Measurements from ENCODE around the gene VCP.

The VCP gene
- total RNA-seq, result 363 to 588 (median 437) reads per million in 17 experiments

DNA sequence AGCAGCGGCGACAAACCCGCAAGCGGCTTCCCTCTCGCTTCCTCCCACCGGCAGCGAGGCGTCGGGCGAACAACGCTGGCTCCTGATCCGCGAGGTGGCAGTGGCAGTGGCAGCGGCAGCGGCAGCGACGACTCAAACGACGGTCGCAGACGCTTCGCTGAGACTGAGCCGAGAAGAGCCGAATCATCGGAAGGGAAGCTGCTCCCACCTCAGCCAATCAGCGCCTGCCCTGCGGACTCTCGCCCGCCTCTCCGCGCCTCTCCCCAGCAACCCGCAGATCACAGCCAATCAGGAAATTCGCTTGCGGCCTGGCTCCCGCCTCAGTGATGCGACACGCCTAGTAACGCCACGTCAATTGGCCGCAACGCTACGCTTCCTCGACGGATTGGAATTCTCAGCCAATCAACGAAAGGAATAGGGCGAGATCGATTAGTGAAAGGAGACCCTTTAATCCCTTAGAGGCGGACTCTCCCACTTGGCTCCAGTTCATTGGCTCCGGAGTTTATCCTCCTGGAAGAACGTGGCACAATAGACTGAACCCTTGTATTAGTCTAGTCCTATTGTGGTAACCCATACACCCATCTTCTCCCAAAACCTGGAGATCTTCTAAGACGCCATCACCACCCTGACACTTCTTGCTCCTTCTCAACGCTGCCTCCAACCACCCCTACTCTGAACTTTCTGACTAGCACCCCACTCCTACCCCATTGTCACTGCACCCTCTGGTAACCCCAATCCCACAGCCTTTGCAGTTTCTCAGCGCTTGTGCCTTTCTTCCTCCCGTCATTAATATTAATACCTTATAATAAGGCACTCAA is at the start of gene VCP:
TSS of gene VCP (minus strand) at position 165 of the 818 bp plus-strand sequence. CDS start 272 bp downstream, outside the sequence.
- DNase-seq, result peak; percentile 98 to 99 (median 99)

DNA sequence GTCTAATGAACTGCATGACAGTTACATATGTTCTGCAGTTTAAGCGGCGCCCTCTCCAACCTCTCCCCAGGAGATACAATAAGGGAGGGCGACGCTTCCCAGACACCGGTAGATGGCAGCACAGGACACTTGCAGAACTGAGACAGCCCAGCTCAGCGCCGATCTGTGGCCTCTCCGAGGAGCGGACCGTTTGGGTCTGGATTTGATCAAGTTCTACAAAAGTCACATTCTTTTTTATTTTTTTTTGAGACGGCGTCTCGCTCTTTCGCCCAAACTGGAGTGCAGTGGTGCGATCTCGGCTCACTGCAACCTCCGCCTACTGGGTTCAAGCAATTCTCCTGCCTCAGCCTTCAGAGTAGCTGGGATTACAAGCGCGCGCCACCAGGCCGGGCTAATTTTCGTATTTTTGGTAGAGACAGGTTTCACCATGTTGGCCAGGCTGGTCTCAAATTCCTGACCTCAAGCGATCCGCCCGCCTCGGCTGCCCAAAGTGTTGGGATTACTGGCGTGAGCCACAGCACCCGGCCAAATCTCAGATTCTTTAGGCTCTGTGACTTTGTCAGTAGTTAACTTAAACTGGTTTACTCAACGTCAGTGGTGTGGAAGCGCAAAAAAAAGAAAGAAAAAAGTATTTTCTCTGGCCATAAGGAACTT is 44.6 kb upstream of the VCP start:
- peak; percentile 94 to 98 (median 95) for DNase-seq

DNA sequence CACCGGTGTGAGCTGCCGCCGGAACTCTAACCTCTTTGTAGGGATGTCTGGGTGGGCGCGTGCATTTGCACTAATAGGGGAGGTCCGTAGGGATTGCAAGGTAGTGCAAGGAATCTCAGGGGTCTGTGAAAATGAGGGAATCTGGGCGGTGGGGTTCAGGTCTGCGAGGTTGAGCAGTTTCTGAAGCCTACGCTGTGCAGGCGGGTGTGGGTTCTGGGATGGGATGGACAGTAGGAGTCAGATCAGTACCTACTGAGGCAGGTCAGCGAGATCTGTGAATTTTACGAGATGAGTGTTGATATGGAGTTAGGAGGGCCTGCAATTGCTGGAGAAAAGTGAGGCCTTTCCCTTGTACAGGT is 44.1 kb upstream of the VCP start:
- no peak for DNase-seq

DNA sequence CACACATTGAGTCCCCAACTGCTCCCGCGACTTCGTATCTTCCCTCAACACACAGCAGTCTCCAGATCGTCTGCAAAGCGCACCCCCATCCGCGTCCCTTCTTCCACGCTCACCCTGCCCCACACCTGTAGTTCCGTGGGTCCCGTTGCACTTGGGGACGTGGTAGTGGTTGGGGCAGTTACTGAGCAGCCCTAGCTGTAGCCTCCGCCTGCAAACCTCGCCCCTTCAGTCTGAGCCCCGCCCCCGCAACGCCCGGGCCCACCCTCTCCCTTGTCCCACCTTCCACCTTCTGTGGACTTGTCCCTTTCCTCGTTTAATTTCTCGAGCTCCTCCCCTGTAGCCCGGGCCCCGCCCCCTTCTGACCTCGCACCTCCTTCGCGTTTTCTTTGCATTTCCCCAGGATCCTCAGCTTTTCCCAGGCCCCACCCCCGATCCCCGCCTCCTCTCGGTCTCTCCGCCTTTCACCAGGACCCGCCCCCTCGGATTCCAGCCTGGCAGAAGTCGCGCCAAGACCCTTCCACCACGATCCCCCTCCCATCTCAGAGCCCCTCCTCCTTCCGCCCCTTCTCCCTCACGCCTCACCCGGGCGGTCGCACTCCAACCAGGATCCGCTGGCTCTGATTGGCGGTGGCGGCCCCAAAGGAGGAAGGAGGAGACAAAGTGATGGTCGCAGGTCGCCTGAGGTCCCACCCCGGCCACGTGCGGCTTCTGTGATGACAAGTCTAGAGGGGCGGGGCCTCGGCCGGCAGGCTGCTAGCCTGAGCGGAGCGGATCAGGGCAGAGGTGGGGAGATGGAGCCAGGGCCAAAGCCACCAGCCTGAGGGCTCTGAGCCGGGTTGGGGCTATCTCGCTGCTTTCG is 43.5 kb upstream of the VCP start, which contains the start of gene ATOSB:
TSS of gene ATOSB (minus strand) at position 183 of the 859 bp plus-strand sequence. CDS start 7,588 bp downstream, outside the sequence.
- peak; percentile 98 to 99 (median 98) for DNase-seq

DNA sequence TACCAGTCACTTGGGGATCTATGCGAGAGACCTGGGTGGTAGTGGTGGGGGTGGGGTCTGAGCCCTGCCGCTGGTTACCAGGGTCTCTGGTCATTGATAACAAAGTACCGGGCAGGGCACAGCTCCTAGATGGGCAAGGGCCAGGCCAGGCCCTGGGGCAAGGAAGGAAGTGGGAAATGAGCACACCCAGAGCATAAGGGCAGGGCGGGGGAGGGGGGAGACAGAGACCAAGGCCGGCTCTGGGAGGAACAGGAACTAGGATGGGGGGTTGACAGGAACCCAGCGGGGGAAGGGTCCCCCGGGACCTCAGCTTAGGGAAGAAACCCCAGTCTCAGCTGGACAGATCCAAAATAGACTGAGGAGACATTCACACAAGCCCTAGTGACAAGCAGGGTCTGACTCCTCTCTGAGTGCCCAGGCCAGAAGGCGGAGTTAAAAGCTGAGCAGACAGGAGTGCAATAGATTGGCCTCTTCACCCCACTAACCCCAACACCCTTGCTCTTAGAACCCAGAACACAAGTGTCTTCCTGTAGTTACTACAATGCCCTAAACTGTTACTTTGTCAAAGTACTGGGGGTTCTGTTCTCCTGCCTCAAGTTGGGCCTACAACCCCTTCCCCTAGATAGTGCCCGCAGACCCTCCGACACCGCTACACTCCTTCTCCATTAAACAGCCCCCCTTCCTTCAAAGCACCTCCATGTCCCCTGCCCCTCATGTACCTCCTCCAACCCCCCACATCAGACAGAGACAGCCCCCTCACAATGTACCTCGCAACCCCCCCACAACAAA is 42.6 kb upstream of the VCP start:
- peak; percentile 84 to 93 (median 91) for DNase-seq

DNA sequence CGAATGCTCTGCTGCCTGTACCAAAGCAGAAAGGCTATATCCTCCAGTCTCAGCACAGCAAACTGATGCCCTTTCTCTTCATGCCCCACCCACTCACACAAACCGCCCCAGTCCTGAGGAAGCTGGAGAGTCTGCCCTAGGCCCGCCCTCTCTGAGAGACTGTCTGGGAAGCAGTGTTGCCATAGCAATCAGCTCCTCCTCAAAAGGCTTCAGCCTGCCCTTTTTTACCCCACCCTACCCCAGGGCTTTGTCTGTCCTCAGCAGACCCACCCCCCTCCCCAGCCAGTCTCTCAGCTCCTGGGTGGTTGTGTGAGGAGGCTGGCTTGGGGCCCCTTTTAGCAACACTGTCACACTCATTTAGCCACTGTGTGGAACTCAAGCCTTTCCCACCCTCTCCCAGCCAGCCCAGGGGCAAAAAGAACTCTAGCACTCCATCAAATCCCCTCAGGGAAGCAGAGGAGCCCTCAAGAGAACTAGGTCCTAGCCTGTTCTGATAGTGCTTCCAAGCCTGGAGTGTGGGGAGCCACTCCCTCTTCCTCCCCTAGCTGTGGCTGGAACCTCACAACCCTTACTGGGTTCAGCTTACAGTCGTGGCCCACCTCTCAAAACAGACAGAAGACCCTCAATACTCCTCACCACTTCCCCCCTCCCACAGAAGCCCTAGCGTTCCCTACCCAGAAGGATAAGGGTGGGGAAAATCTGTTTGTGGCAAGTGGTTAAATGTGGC is 41.9 kb upstream of the VCP start:
- peak; percentile 91 to 97 (median 96) for DNase-seq

DNA sequence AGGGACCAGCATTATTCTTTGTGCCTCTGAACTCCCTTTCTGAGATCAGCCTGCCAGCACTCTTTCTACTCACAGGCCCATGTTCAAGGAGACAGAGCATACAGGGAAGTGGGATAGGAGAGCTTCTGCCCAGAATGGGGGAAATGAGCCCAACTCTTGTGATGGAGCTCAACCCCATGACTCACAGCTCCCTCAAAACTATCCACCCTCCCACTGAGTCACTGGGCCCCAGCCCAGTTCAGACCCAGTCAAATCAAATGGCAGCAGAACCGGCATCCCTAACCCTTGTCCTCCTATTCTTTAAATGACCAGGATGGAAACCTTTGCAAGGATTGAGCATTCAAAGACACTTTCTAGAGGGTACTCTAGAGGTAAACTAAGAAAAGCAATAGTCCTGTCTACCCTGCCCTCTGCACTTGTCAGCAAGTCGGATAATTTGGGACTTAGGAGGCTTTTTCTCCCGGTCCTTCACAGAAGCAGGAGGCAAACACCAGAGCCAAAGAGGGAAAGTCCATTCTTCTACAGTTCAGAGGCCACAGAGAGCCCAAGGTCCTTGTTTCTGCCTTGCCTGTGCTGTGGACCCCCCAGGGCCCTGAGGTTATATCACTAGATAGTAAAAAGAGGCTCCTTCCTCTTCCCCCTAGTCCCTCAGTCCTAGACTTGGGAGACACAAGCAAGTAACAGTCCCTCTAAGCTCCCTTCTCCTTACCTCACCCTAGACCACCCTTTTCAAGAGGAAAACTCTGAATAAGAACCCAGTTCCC is 40.0 kb upstream of the VCP start:
- peak; percentile 81 to 93 (median 87) for DNase-seq

DNA sequence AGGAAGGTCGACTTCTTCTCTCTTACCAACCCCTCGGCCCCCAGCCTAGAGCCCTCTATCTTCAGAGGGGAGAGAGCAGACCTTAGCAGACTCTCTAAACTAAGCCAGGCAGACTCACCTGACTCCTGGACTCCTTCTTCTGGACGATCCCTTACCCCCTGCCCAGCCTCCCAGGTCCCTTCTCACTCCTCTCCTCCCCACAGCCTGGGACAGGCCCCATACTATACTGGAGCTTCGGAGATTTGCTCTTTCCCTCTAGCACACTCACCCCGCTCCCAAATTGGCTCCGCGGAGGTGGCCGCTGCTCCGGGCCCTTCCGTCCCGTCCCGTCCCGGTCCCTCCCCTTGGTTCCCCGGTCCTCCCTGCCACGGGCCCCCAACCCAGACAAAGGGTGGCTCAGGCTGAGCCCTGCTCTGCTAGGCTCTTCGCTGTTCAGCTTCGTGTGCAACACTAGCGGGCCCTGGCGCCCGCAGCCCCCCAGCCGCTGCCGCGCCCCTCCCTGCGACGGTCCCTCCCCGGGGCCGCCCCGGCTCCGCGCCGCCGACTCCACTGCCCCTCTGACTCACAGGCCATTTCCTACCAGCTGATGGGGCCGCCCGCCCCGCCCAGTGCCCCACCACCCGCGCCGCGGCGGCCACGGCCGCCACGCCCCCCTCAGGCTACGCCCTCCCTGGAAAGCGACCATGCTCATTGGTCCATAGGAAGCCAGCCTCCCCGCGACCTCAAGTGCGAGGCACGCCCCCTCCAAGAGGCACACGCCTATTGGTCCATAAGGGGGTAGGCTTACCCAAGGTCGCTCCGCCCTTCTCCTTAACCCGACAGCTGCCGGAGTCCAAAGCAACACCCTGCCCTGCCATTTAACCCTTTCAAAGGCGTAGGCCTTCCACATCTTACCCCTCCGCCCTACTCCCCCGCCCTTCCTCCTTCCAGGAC is 38.8 kb upstream of the VCP start:
- DNase-seq, result peak; percentile 98 to 100 (median 99)

DNA sequence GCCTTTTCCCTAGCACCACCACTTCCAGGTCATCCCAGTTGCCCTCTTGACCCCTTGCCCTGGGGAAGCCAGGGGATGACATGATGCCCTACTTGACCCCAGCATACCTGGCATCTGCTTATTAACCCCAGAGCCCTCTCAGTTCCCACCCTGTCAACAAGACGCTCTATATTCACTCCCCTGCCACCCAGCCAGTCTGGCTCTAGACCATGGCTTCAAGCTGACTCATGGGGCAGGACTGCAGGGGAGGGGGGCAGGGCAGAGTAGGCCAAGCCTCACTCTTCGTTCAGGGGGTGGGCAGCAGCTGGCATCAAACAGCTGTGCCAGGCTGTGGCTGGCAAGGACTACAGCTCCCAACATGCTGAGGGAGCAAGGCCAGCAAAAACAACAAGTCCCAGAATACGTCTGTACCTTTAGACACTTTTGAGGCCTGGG is 37.9 kb upstream of the VCP start:
- DNase-seq, result no peak

DNA sequence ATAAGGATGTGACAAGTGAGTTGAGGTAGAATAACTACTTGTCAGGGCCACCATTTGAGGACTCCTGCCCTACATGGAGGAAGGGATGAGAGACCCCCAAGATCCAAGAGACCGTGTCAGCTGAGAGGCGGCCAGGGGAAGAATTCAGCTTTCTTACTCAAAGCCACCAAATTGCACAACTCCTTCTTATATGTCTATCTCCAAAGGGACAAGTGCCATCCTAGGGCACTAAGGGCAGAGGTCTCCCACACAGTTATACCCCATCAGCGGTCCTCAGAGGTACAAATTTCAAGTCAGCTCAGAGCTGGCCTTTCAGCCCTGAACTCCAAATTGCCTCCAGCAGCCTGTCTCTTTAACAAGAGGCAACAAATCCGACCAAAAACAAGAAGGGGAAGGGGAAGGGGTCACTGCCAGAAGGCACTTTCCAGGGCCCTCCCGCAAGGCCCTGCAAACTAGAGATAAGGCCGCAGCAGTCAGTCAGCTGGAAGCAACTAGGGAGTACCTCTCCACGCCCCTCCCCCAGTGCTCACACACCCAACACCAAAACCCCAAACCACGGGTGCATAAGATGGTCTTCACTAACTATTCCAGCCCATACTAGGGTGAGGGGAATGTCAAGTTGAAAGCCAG is 36.6 kb upstream of the VCP start:
- no peak for DNase-seq

DNA sequence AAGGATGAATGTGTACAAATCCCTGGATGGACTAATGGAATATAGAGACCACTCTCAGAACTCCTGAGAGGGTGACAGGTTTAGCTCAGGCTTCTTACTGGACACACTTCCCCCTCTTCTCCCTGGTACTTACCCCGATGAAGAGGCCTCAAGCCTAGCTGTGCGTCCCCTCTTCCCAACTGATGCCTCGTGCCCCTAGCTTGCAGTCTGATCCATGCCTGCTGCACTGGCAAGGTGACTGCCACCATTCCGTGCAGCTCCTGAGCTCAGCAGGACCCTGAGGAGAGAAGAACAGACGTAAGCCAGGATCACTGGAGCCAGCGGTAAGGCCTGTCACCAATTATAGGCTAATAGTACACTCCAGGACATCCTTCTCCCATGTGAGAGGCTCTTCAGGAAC is 36.0 kb upstream of the VCP start:
- DNase-seq, result no peak

DNA sequence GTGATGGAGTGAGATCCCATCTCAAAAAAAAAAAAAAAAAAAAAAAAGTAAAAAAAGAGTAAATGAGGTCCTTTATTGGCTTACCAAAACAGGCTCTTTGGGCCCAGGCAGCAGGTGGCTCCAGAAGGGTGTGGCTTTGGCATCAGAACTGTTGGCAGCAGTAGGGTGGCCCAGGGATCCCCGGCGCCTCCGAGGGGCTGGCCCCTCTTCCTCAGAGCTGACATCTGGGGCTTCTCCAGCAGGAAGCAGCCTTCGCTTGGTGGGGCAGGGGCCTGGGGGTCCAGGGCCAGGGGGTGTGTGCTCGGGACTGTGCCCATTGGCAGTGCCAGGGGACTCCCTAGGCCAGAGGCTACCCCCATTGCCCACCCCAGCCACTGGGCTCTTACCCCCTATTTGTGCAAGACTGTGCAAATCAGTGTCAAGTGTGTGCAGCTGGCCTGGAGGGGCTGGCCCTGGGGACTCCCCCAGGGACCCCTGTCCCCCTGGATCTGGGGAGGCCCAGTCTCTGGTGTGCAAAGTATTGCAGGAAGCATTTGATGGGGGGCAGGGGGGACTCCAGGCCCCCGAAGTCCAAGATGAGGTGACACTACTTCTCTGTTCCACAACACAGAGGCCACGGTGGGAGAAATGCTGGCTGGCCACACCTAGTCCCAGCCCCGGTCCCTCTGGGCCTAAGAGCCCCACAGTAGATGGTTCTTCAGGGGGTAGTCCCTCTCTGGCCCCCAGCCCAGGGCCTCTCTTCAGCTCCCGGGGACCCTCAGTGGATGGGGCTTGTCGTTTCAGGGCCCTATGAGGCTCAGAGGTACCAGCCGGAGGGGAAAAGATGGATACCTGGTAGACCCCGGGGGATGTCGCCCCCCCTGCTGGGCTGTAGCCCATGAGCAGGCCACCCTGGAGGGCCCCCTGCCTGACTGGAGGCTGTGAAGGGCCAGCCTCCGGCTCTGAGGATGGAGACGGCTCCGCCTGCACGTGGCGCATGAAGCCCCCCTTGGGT is 35.2 kb upstream of the VCP start:
- no peak for DNase-seq

DNA sequence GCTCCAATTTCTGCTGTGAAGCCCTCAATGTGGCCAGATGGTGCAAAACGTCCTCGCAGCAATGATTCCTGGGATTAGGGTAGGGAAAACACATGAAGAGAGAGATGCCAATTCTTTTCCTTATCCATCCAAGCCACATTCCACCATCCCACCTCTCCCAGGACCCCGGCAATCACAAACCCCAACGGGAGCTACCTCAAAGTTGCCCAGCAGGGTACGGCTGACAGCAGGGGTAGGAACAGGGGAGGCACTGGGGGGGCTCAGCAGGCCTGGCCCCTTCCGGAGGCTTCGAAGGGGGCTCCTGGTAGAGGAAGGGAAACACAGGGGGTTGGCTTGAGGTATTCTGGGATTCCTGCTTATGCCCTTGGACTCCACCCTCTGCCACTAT is 33.9 kb upstream of the VCP start:
- no peak for DNase-seq

DNA sequence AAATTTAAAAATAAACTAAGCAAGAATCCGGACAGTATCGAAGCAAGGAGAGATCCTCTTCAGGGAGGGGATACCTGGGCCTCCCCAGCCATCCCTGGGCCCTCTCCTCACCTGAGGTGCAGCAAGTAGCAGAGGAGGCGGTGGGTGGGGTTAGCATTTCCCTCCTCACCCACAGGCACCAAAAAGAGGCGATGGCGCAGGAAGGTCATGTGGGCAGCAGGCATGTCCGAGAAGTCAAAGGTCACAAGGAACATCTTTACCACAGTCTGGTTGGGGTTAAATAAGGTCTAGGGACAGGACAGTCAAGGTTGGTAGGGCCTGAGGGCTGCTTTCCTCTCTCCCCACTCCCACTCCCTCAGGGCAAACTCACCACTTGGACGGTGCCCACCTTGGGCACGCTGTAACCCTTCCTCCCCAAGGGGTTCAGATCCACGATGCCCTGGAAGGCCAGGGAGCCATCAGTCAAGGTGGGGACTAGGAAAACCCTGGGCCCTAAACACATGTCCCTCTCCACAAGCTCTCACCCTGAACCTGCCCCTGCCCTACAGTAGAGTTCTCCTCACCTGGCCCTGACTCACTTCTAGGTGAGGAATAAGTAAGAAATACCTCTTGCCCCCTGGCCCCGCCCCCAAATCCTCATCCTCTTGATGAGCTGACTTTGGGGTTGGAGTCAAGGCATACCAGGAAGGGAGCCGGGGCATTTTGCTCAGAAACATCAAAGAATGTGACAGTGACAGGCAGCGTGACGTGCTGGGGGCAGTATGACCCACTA is 33.3 kb upstream of the VCP start:
- DNase-seq, result no peak

DNA sequence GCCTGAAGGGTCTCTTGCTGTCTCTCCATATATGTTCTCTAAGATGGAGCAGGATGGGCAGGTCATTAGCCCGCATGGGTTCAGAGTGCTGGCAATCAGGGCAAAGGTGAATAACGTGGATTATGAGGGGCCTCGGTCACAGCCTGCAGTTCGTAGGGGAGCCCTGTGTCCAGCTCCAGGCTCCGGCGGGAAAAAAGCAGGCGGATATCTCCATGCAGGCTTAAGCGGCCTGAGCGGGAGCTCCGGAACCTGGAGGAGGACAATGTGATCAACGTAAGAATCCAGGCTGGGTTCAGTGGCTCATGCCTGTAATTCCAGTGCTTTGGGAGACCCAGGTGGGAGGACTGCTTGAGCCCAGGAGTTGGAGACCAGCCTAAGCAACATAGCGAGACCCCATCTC is 32.7 kb upstream of the VCP start:
- no peak for DNase-seq

DNA sequence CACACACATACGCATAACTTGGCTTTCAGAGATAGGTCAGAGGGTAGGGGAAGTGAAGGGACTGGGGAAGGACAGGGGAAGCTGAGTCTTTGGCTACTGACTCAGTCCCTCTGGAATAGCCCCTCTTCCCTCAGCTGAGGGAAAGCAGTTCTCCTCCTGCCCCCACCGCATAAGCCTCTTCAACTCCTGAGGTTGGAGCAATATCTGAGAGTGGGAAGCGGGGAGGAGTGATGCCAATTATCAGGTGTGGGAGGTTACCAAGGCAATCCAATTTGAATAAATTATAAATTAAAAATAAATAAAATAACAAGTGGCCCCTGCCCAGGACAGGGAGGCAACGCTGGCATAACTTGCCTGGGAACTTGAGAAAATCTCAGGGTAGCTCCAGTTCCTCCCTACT is 32.2 kb upstream of the VCP start:
- DNase-seq, result no peak

DNA sequence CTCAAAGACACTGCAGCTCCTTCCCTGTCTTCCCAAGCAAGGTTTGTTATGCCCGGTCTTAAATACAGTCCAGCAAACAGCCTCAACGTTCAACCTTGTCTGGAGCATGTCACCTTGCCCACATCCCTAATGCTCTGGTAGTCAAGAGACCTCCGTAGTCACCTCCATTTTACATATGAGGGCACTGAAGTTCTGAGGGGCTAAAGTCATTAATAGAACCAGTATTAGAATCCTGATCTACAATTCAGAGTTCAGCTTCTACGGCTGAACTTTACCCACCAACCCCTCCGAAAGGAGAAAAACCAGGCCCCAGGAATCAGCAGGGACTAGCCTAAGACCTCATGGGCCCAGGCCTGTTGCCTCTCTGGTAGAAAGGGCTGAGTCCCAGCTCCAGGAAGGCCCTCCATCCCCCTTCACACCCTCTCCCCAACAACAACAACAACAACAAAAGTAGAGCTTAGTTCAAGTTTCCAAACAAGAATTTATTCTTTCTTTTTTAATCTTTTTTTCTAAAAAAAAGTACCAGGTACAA is 31.3 kb upstream of the VCP start:
- no peak for DNase-seq

All from suppressor macrophage (primary cell).